GM12878 (cell line): ENCODE results near the gene CNNM1. TPM values are rescaled to one million over a fixed set of nuclear protein-coding genes. Genes with fewer than 3 reads are reported as not detected.

Experiments
- ATAC-seq: fragments of 200-7000 bp; cut with Tn5 transposase; 3 replicates; pipeline ENCODE4 v1.9.1; 2020; ENCODE audit warnings: mild to moderate bottlenecking, moderate library complexity
- BruUV-seq: library from RNA; stranded (reverse); fragments of 400-500 nt; replicated peaks from 2 replicates; lab custom pipeline; 2021; lab: Mats Ljungman, UMichigan
- CTCF ChIA-PET: fragments of 300-600 bp; sonication (Branson Sonifier 250); formaldehyde crosslinking; extraction: SDS; loops from one replicate; lab custom pipeline; 2021; ENCODE audit warnings: inconsistent platforms; lab: Yijun Ruan, JAX
- POLR2A ChIA-PET: fragments of 350-600 bp; formaldehyde crosslinking; extraction: SDS; loops from one replicate; lab custom pipeline; 2021; ENCODE audit warnings: inconsistent platforms; lab: Charles Lee
- RAD21 ChIA-PET: fragments of 300-600 bp; sonication (Branson Sonifier 250); formaldehyde crosslinking; loops from one replicate; lab custom pipeline; 2023; ENCODE audit warnings: antibody characterized with exemption; ENCODE audit not compliant: unreplicated experiment; lab: Charles Lee
- SMC1A ChIA-PET: fragments of 300-600 bp; sonication (Branson Sonifier 250); formaldehyde crosslinking; loops from one replicate; lab custom pipeline; 2023; ENCODE audit not compliant: unreplicated experiment, uncharacterized antibody; lab: Charles Lee
- DNase-seq: peaks from one replicate; pipeline ENCODE4 v3.0.0-alpha.2; 2011; ENCODE audit warnings: low read depth, low spot score
- FAIRE-seq: peaks from 3 replicates; lab custom pipeline; 2011; peaks lifted over from hg19 to GRCh38; lab: Jason Lieb, UNC
- H2AFZ ChIP-seq: 2 replicates; pipeline ENCODE4 v1.6.0; 2011; ENCODE audit warnings: low read depth, low read length, control low read depth; ENCODE audit not compliant: control insufficient read depth
- H3K27ac ChIP-seq: 2 replicates; pipeline ENCODE4 v1.5.1; 2011; ENCODE audit warnings: control low read depth; ENCODE audit not compliant: control insufficient read depth, insufficient read depth
- H3K27me3 ChIP-seq, 2 experiments: replicated peaks in 1 of 2; 2 replicates each; pipeline versions ENCODE4 v1.6.0 to v1.6.1; 2011; ENCODE audit warnings: low read length in 1 of 2; ENCODE audit not compliant: control insufficient read depth in 2 of 2, insufficient read depth in 2 of 2
- H3K36me3 ChIP-seq, 2 experiments: 2 replicates each; pipeline ENCODE4 v1.5.1; 2011; ENCODE audit warnings: low read length in 1 of 2; ENCODE audit not compliant: control insufficient read depth in 2 of 2, insufficient read depth in 2 of 2
- H3K4me1 ChIP-seq: 2 replicates; pipeline ENCODE4 v1.6.1; 2011; ENCODE audit warnings: mild to moderate bottlenecking, low read length, moderate library complexity, mixed read lengths; ENCODE audit not compliant: control insufficient read depth, insufficient read depth
- H3K4me2 ChIP-seq: 2 replicates; pipeline ENCODE4 v1.6.0; 2011; ENCODE audit warnings: control low read depth; ENCODE audit not compliant: control insufficient read depth, insufficient read depth
- H3K4me3 ChIP-seq: fragments of 200-600 bp; sonication (generic); 2 replicates; pipeline ENCODE4 v1.5.1; 2016
- H3K79me2 ChIP-seq: 2 replicates; pipeline ENCODE4 v1.6.0; 2011; ENCODE audit warnings: low read length; ENCODE audit not compliant: control insufficient read depth, insufficient read depth
- H3K9ac ChIP-seq: 2 replicates; pipeline ENCODE4 v1.8.0; 2011; ENCODE audit warnings: low read length, control low read depth, mixed read lengths; ENCODE audit not compliant: control insufficient read depth, insufficient read depth
- H3K9me3 ChIP-seq: replicated peaks from 3 replicates; pipeline ENCODE4 v1.5.1; 2011; ENCODE audit warnings: mild to moderate bottlenecking, low read length; ENCODE audit not compliant: control insufficient read depth, insufficient read depth
- H4K20me1 ChIP-seq: 2 replicates; pipeline ENCODE4 v1.6.0; 2011; ENCODE audit not compliant: control insufficient read depth, insufficient read depth
- ATF7 ChIP-seq: fragments of 450-650 bp; IDR thresholded peaks from 2 replicates; pipeline ENCODE4 v1.6.1; 2016; ENCODE audit warnings: low read depth, mild to moderate bottlenecking
- BACH1 ChIP-seq: fragments of 450-650 bp; IDR thresholded peaks from 2 replicates; pipeline ENCODE4 v1.6.1; 2017; ENCODE audit warnings: mild to moderate bottlenecking, borderline replicate concordance
- BMI1 ChIP-seq: fragments of 450-650 bp; IDR thresholded peaks from 2 replicates; pipeline ENCODE4 v1.6.1; 2016; ENCODE audit warnings: mild to moderate bottlenecking, moderate library complexity, borderline replicate concordance
- GATAD2B ChIP-seq: fragments of 450-650 bp; conservative IDR thresholded peaks from 2 replicates; pipeline ENCODE4 v1.6.1; 2017; ENCODE audit warnings: low read depth, mild to moderate bottlenecking, moderate library complexity
- KLF5 ChIP-seq: fragments of 450-650 bp; IDR thresholded peaks from 2 replicates; pipeline ENCODE4 v1.6.1; 2014; ENCODE audit warnings: mild to moderate bottlenecking; ENCODE audit not compliant: partially characterized antibody
- NR2C2 ChIP-seq: IDR thresholded peaks from 2 replicates; pipeline ENCODE4 v1.6.1; 2011; ENCODE audit warnings: borderline replicate concordance, low read depth; ENCODE audit not compliant: control insufficient read depth, insufficient read length
- PAX8 ChIP-seq: fragments of 450-650 bp; IDR thresholded peaks from 2 replicates; pipeline ENCODE4 v1.6.1; 2017; ENCODE audit warnings: mild to moderate bottlenecking, moderate library complexity
- RBBP5 ChIP-seq: fragments of 200-600 bp; sonication (generic); conservative IDR thresholded peaks from 2 replicates; pipeline ENCODE4 v1.6.1; 2016
- RELA ChIP-seq: fragments of 450-650 bp; IDR thresholded peaks from 2 replicates; pipeline ENCODE4 v1.8.0; 2014; ENCODE audit warnings: borderline replicate concordance; ENCODE audit not compliant: partially characterized antibody
- SREBF1 ChIP-seq: IDR thresholded peaks from 2 replicates; pipeline ENCODE4 v1.6.1; 2012; ENCODE audit warnings: mild to moderate bottlenecking, low read length
- YY1 ChIP-seq: IDR thresholded peaks from 2 replicates; pipeline ENCODE4 v1.6.1; 2011; ENCODE audit warnings: low read depth, mild to moderate bottlenecking, low read length
- WGBS: methylation state at CpG from one replicate; pipeline ENCODE4 v1.1.6; 2016; ENCODE audit warnings: low lambda C conversion rate; ENCODE audit not compliant: insufficient replicate concordance, insufficient coverage; ENCODE audit errors: missing lambda C conversion rate; 5-methylcytosine and 5-hydroxymethylcytosine counted together
- in situ Hi-C: fragments of 300-500 bp; cut with MboI; formaldehyde crosslinking; loops from 9 replicates; pipeline ENCODE4 v1.14.3; 2018; ENCODE audit warnings: mixed read lengths
- intact Hi-C: fragments of 100-400 bp; cut with micrococcal nuclease; formaldehyde crosslinking; loops from one replicate; pipeline ENCODE4 v1.14.2; 2022; ENCODE audit not compliant: unreplicated experiment
- polyA plus RNA-seq, 11 experiments: library from polyadenylated mRNA; depleted of rRNA in 4 of 11; unstranded in 6 of 11; stranded (reverse) in 5 of 11; fragments of >200 nt; fragmentation: Nextera tagmentation in 4 of 11; fragmentation: Illumina TruSeq in 1 of 11; extraction: Ambion mirVana in 4 of 11; extraction: Trizol in 1 of 11; gene quantifications; 1 replicate in 1 of 11; 2 replicates in 10 of 11; pipeline versions ENCODE4 v1.2.1 to v1.2.3, GENCODE V29; 2011 to 2016; ENCODE audit warnings: inconsistent platforms in 2 of 11, missing spikeins in 2 of 11, low read depth in 1 of 11
- total RNA-seq, 4 experiments: library from RNA; depleted of rRNA in 3 of 4; stranded (reverse); fragments of >200 nt in 3 of 4; fragmentation: Illumina TruSeq in 1 of 4; extraction: Trizol in 1 of 4; gene quantifications; 2 replicates each; pipeline versions ENCODE4 v1.2.1 to v1.2.3, GENCODE V29; 2013 to 2021
- TF ChIP-seq, protein P1 (sequence below): IDR thresholded peaks from 2 replicates; pipeline ENCODE4 v1.6.1; 2012; ENCODE audit warnings: low read length, inconsistent platforms
- TF ChIP-seq, protein P2 (sequence below): IDR thresholded peaks from 2 replicates; pipeline ENCODE4 v1.6.1; 2012; ENCODE audit warnings: improper control_type of control experiment, low read depth, low read length; ENCODE audit not compliant: insufficient replicate concordance

CNNM1 gene
- total and polyA plus RNA-seq, 10 of the 15 experiments (the other 5 are each of a cell fraction or from before 2014, with no cell fraction given), result 0.01 TPM; not detected in 9

DNA sequence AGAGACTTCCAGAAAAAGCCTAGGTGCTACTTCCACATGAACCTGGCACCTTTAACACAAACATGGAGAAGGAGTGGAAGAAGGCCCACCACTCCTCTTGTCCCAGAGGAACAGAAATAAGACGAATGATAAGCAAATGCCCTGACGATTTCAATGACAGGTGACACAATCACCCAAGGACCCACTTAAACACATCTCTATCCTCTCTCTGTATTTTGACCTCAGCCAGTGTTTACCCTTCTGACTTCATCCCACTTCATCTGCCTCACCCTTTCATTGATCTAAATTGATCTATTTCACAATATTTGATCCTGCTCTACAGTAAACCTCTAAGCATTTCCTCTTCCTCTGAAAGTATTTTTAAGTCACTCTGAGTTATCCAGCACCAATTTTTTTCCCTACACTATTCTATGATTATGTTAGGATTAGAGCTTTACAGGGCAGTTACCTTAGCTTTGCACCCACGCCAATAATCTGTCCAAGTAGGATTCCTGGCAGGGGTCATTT lies 92.1 kb downstream of the CNNM1 start:
- no peak for DNase-seq
- Histone ChIP-seq H3K27ac (no peak overlapping the region), H3K9me3 (no peaks in the 10 kb centered on the region), H3K4me2 (no peak overlapping the region), H3K27me3 (no peaks in the 10 kb centered on the region), H4K20me1 (no peaks in the 10 kb centered on the region), H3K9ac (no peak overlapping the region), H3K4me1 (no peaks in the 10 kb centered on the region), H3K36me3 (peaks cover 1 to 10% of the 10 kb centered on the region in 2 experiments; a peak in 2 of 4 replicates), H2AFZ (no peak overlapping the region), H3K79me2 (no peaks in the 10 kb centered on the region), H3K4me3 (no peak overlapping the region)
- 100% methylated on average over 3 of the region's 3 CpGs for WGBS
- TF ChIP-seq ATF7 (no peak), RBBP5 (no peak), KLF5 (no peak), NR2C2 (no peak), YY1 (no peak), GATAD2B (no peak), PAX8 (no peak), BACH1 (no peak), BMI1 (no peak), RELA (no peak), SREBF1 (no peak)
- TF ChIP-seq, protein P1, sequence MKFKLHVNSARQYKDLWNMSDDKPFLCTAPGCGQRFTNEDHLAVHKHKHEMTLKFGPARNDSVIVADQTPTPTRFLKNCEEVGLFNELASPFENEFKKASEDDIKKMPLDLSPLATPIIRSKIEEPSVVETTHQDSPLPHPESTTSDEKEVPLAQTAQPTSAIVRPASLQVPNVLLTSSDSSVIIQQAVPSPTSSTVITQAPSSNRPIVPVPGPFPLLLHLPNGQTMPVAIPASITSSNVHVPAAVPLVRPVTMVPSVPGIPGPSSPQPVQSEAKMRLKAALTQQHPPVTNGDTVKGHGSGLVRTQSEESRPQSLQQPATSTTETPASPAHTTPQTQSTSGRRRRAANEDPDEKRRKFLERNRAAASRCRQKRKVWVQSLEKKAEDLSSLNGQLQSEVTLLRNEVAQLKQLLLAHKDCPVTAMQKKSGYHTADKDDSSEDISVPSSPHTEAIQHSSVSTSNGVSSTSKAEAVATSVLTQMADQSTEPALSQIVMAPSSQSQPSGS, result no peak
- TF ChIP-seq, protein P2, sequence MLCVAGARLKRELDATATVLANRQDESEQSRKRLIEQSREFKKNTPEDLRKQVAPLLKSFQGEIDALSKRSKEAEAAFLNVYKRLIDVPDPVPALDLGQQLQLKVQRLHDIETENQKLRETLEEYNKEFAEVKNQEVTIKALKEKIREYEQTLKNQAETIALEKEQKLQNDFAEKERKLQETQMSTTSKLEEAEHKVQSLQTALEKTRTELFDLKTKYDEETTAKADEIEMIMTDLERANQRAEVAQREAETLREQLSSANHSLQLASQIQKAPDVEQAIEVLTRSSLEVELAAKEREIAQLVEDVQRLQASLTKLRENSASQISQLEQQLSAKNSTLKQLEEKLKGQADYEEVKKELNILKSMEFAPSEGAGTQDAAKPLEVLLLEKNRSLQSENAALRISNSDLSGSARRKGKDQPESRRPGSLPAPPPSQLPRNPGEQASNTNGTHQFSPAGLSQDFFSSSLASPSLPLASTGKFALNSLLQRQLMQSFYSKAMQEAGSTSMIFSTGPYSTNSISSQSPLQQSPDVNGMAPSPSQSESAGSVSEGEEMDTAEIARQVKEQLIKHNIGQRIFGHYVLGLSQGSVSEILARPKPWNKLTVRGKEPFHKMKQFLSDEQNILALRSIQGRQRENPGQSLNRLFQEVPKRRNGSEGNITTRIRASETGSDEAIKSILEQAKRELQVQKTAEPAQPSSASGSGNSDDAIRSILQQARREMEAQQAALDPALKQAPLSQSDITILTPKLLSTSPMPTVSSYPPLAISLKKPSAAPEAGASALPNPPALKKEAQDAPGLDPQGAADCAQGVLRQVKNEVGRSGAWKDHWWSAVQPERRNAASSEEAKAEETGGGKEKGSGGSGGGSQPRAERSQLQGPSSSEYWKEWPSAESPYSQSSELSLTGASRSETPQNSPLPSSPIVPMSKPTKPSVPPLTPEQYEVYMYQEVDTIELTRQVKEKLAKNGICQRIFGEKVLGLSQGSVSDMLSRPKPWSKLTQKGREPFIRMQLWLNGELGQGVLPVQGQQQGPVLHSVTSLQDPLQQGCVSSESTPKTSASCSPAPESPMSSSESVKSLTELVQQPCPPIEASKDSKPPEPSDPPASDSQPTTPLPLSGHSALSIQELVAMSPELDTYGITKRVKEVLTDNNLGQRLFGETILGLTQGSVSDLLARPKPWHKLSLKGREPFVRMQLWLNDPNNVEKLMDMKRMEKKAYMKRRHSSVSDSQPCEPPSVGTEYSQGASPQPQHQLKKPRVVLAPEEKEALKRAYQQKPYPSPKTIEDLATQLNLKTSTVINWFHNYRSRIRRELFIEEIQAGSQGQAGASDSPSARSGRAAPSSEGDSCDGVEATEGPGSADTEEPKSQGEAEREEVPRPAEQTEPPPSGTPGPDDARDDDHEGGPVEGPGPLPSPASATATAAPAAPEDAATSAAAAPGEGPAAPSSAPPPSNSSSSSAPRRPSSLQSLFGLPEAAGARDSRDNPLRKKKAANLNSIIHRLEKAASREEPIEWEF, result no peak
- in situ Hi-C loops (no loop called here), intact Hi-C loops (no loop called here)
- FAIRE-seq, result no peak
- POLR2A ChIA-PET, result no interaction called here
- no peak for ATAC-seq
- CTCF ChIA-PET, result interaction anchor here (4.2 kb wide), 1 partner anchor 15 kb away, joined by 19 read pairs; no protein-coding TSS in a partner anchor
- no TSS peak for BruUV-seq
- SMC1A ChIA-PET, result no interaction called here
- RAD21 ChIA-PET, result no interaction called here
